SK-N-SH (cell line): ENCODE measurements around the gene RAB40C. TPM values are rescaled to one million over a fixed set of nuclear protein-coding genes. Genes with fewer than 3 reads are reported as not detected.

Experiments used
- CTCF ChIA-PET: fragments of 300-600, 350-600 bp; formaldehyde crosslinking; extraction: SDS; loops from one replicate; lab custom pipeline; 2021; lab: Yijun Ruan, JAX
- POLR2A ChIA-PET: fragments of 350-600 bp; sonication (Branson Sonifier 250); formaldehyde crosslinking; extraction: SDS; loops from one replicate; lab custom pipeline; 2020; ENCODE audit warnings: antibody characterized with exemption, inconsistent platforms; lab: Yijun Ruan, JAX
- DNase-seq: peaks from one replicate; pipeline ENCODE4 v3.0.0; 2012
- H2AFZ ChIP-seq: fragments of 200-600 bp; sonication (generic); 2 replicates; pipeline ENCODE4 v1.8.1; 2016; ENCODE audit warnings: antibody characterized with exemption, mild to moderate bottlenecking, low read depth
- H3F3A ChIP-seq: fragments of 200-600 bp; sonication (generic); replicated peaks from 2 replicates; pipeline ENCODE3; 2016; ENCODE audit warnings: antibody characterized with exemption, mild to moderate bottlenecking; ENCODE audit not compliant: insufficient read depth
- H3K27ac ChIP-seq, 2 experiments: fragments of 200-500 bp in 1 of 2; fragments of 200-600 bp in 1 of 2; sonication (Bioruptor generic) in 1 of 2; sonication (generic), shearing (Covaris generic) in 1 of 2; 2 replicates each; pipeline versions ENCODE4 v1.5.1 to v1.6.1; 2014 to 2016; ENCODE audit warnings: low read depth in 2 of 2, inconsistent platforms in 1 of 2, low read length in 1 of 2, mild to moderate bottlenecking in 1 of 2, mixed read lengths in 1 of 2
- H3K27me3 ChIP-seq: fragments of 200-600 bp; sonication (generic), shearing (Covaris generic); 2 replicates; pipeline ENCODE4 v1.6.1; 2016; ENCODE audit warnings: mixed run types; ENCODE audit not compliant: insufficient read depth
- H3K36me3 ChIP-seq, 2 experiments: fragments of 200-500 bp in 1 of 2; fragments of 200-600 bp in 1 of 2; sonication (Bioruptor generic) in 1 of 2; sonication (generic) in 1 of 2; replicated peaks in 1 of 2; 2 replicates each; pipeline versions ENCODE3 to v1.5.1; 2014 to 2016; ENCODE audit warnings: low read length in 1 of 2, mild to moderate bottlenecking in 1 of 2; ENCODE audit not compliant: insufficient read depth in 2 of 2, control insufficient read depth in 1 of 2
- H3K4me1 ChIP-seq, 2 experiments: fragments of 200-500 bp in 1 of 2; fragments of 200-600 bp in 1 of 2; sonication (Bioruptor generic) in 1 of 2; sonication (generic), shearing (Covaris generic) in 1 of 2; 2 replicates each; pipeline versions ENCODE4 v1.5.1 to v1.6.1; 2014 to 2016; ENCODE audit warnings: low read depth in 1 of 2, low read length in 1 of 2, mixed run types in 1 of 2; ENCODE audit not compliant: insufficient read depth in 2 of 2, control insufficient read depth in 1 of 2
- H3K4me2 ChIP-seq: fragments of 200-600 bp; sonication (generic), shearing (Covaris generic); 2 replicates; pipeline ENCODE4 v1.6.1; 2017; ENCODE audit warnings: mixed run types
- H3K4me3 ChIP-seq, 2 experiments: fragments of 200-500 bp in 1 of 2; fragments of 200-600 bp in 1 of 2; sonication (Bioruptor generic) in 1 of 2; sonication (generic), shearing (Covaris generic) in 1 of 2; 2 replicates each; pipeline versions ENCODE4 v1.5.1 to v1.8.1; 2014 to 2016; ENCODE audit warnings: low read depth in 2 of 2, inconsistent platforms in 1 of 2, low read length in 1 of 2, mild to moderate bottlenecking in 1 of 2, mixed read lengths in 1 of 2, moderate library complexity in 1 of 2
- H3K79me2 ChIP-seq: fragments of 200-600 bp; sonication (generic); 2 replicates; pipeline ENCODE4 v1.8.1; 2017; ENCODE audit warnings: mild to moderate bottlenecking; ENCODE audit not compliant: insufficient read depth
- H3K9ac ChIP-seq: fragments of 200-600 bp; sonication (generic); 2 replicates; pipeline ENCODE4 v1.6.1; 2017; ENCODE audit warnings: mixed run types
- H3K9me2 ChIP-seq: fragments of 200-600 bp; sonication (generic); 2 replicates; pipeline ENCODE4 v1.6.1; 2017; ENCODE audit warnings: mixed run types
- H3K9me3 ChIP-seq: fragments of 200-600 bp; sonication (generic); 2 replicates; pipeline ENCODE4 v1.6.1; 2017; ENCODE audit warnings: mixed run types, mild to moderate bottlenecking, moderate library complexity
- H4K20me1 ChIP-seq: fragments of 200-600 bp; sonication (generic); 2 replicates; pipeline ENCODE4 v1.6.1; 2017; ENCODE audit warnings: mild to moderate bottlenecking, mixed run types; ENCODE audit not compliant: insufficient read depth
- ELF1 ChIP-seq: IDR thresholded peaks from 2 replicates; pipeline ENCODE4 v1.4.0; 2012
- EZH2phosphoT487 ChIP-seq: fragments of 200-600 bp; sonication (generic); IDR thresholded peaks from 2 replicates; pipeline ENCODE4 v1.6.1; 2017; ENCODE audit warnings: low read depth, mixed run types, mild to moderate bottlenecking, antibody characterized with exemption, moderate library complexity, borderline replicate concordance
- FOSL2 ChIP-seq: IDR thresholded peaks from 2 replicates; pipeline ENCODE4 v1.4.0; 2012; ENCODE audit warnings: low read depth, mild to moderate bottlenecking, moderate library complexity, borderline replicate concordance
- FOXM1 ChIP-seq: IDR thresholded peaks from 2 replicates; pipeline ENCODE4 v1.4.0; 2012; ENCODE audit warnings: low read depth, mild to moderate bottlenecking
- GATA2 ChIP-seq: sonication (generic); formaldehyde crosslinking; IDR thresholded peaks from 2 replicates; pipeline ENCODE4 v1.5.0; 2020; ENCODE audit warnings: mild to moderate bottlenecking, missing genetic modification reagents
- MEF2A ChIP-seq: IDR thresholded peaks from 2 replicates; pipeline ENCODE4 v1.4.0; 2012; ENCODE audit warnings: low read depth, borderline replicate concordance
- NFIC ChIP-seq: IDR thresholded peaks from 2 replicates; pipeline ENCODE4 v1.4.0; 2012; ENCODE audit warnings: borderline replicate concordance
- NRF1 ChIP-seq: IDR thresholded peaks from 2 replicates; pipeline ENCODE4 v1.6.1; 2012; ENCODE audit warnings: low read depth, mild to moderate bottlenecking, low read length
- POLR2AphosphoS5 ChIP-seq: IDR thresholded peaks from 2 replicates; pipeline ENCODE4 v1.6.1; 2012; ENCODE audit warnings: low read depth, low read length
- RAD21 ChIP-seq: IDR thresholded peaks from 2 replicates; pipeline ENCODE4 v1.6.1; 2012; ENCODE audit warnings: mild to moderate bottlenecking, low read length
- RFX5 ChIP-seq: IDR thresholded peaks from 2 replicates; pipeline ENCODE4 v1.6.1; 2012; ENCODE audit warnings: mild to moderate bottlenecking, improper control_type of control experiment, low read length
- RXRA ChIP-seq: IDR thresholded peaks from 2 replicates; pipeline ENCODE4 v1.4.0; 2012; ENCODE audit warnings: low read depth, mild to moderate bottlenecking, borderline replicate concordance
- SIN3A ChIP-seq: IDR thresholded peaks from 2 replicates; pipeline ENCODE4 v1.6.1; 2012; ENCODE audit warnings: low read depth, mild to moderate bottlenecking, low read length, moderate library complexity, borderline replicate concordance
- TAF1 ChIP-seq: IDR thresholded peaks from 2 replicates; pipeline ENCODE4 v1.6.1; 2012; ENCODE audit warnings: low read depth, mild to moderate bottlenecking, low read length, moderate library complexity, borderline replicate concordance
- WGBS: methylation state at CpG from one replicate; pipeline ENCODE4 v1.1.6; 2017; ENCODE audit warnings: low lambda C conversion rate; 5-methylcytosine and 5-hydroxymethylcytosine counted together
- polyA plus RNA-seq, 3 experiments: library from polyadenylated mRNA; depleted of rRNA; stranded (reverse); fragments of >200 nt; gene quantifications; 2 replicates each; pipeline ENCODE4 v1.2.3, GENCODE V29; 2012
- TF ChIP-seq, protein P1 (sequence below): IDR thresholded peaks from 2 replicates; pipeline ENCODE4 v1.4.0; 2012; ENCODE audit warnings: low read depth, borderline replicate concordance
- TF ChIP-seq, protein P2 (sequence below): fragments of 200-600 bp; sonication (generic); IDR thresholded peaks from 2 replicates; pipeline ENCODE4 v1.6.1; 2017; ENCODE audit warnings: antibody characterized with exemption, mild to moderate bottlenecking, moderate library complexity
- TF ChIP-seq, protein P3 (sequence below): IDR thresholded peaks from 2 replicates; pipeline ENCODE4 v1.6.1; 2012; ENCODE audit warnings: mild to moderate bottlenecking, low read depth, low read length, moderate library complexity

RAB40C gene
- polyA plus RNA-seq, 1 of the 3 experiments (the other 2 are of a cell fraction): 13.0 TPM

DNA sequence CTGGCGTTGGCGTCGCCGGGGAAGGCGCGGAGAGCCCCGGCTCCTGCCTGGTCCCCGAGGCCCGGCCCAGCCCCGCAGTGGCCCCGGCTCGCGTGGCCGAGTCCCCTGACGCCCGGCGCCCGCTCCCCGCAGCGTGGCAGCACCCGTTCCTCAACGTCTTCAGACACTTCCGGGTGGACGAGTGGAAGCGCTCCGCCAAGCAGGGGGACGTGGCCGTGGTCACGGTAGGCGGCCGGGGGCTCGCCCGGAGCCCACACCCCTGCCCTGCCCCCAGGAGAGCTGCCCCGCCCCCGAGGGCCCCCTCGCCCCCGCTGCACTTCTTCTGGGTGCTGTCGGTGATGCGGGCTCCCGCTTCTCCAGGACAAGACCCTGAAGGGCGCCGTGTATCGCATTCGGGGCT lies 59.8 kb downstream of the RAB40C start:
- H3K4me2 ChIP-seq: peak overlapping the region; percentile 91
- CTCF ChIA-PET: interaction anchor here (1.0 to 7.8 kb wide), 6 partner anchors 10 to 31 kb away, joined by 3 to 92 read pairs (median 12); partner anchors contain the start of genes METTL26, RHOT2, STUB1 and WFIKKN1
- H3K9ac ChIP-seq: peak overlapping the region; percentile 85
- peaks cover 0 to 13% of the 10 kb centered on the region in 2 experiments for H3K36me3 ChIP-seq
- peak overlapping the region; percentile 65; the same call in 1 of the 2 replicates for H2AFZ ChIP-seq
- peak overlapping the region; percentile 70 to 76 for H3K4me3 ChIP-seq
- H4K20me1 ChIP-seq: no peaks in the 10 kb centered on the region
- 6% methylated on average over 13 of the region's 44 CpGs for whole genome bisulfite sequencing
- H3K9me3 ChIP-seq: no peaks in the 10 kb centered on the region
- peaks cover 5% of the 10 kb centered on the region for H3F3A ChIP-seq
- no peaks in the 10 kb centered on the region for H3K27me3 ChIP-seq
- peak overlapping the region; percentile 51 to 60 for H3K27ac ChIP-seq
- TF ChIP-seq GATA2 (CRISPR knock-in tag): no peak
- no peak for TF ChIP-seq SIN3A
- no peak for TF ChIP-seq RAD21
- no peak for TF ChIP-seq FOXM1
- TF ChIP-seq, protein P1, sequence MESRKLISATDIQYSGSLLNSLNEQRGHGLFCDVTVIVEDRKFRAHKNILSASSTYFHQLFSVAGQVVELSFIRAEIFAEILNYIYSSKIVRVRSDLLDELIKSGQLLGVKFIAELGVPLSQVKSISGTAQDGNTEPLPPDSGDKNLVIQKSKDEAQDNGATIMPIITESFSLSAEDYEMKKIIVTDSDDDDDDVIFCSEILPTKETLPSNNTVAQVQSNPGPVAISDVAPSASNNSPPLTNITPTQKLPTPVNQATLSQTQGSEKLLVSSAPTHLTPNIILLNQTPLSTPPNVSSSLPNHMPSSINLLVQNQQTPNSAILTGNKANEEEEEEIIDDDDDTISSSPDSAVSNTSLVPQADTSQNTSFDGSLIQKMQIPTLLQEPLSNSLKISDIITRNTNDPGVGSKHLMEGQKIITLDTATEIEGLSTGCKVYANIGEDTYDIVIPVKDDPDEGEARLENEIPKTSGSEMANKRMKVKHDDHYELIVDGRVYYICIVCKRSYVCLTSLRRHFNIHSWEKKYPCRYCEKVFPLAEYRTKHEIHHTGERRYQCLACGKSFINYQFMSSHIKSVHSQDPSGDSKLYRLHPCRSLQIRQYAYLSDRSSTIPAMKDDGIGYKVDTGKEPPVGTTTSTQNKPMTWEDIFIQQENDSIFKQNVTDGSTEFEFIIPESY: no peak
- no peak for TF ChIP-seq RXRA
- peaks cover 4 to 29% of the 10 kb centered on the region in 2 experiments; a peak in 2 of 4 replicates for H3K4me1 ChIP-seq
- H3K79me2 ChIP-seq: peaks cover 19% of the 10 kb centered on the region; the same call in 1 of the 2 replicates
- H3K9me2 ChIP-seq: no peaks in the 10 kb centered on the region
- peak; percentile 74 for DNase-seq
- POLR2A ChIA-PET: interaction anchor here (0.7 to 1.2 kb wide), 6 partner anchors 9 to 79 kb away, joined by 3 to 4 read pairs (median 3); partner anchors contain the start of genes METTL26 and STUB1

DNA sequence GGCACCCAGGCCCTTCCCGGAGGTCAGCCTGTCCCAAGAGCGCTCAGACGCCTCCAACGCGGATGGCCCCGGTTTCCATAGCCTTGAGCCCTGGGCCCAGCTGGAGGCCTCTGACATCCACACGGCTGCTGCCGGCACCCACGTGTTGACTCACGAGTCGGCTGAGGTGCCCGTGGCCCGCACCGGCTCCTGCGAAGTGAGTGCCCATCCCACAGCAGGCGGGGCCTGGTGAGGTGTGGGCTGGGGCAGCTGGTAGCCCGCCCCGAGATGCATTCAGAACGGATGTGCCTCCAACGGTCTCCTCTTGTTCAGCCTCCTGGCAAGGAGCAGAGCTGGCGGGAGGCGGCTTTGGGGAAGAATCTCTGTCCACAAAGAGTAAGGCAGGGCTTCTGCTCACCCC lies 62.0 kb downstream of the RAB40C start:
- CTCF ChIA-PET: interaction anchor here (1.1 to 7.8 kb wide), 3 partner anchors 8 to 28 kb away, joined by 3 to 92 read pairs (median 69); partner anchors contain the start of genes RHOT2 and STUB1
- TF ChIP-seq TAF1 (no peak), MEF2A (no peak), GATA2 (CRISPR knock-in tag) (no peak), NRF1 (no peak), NFIC (no peak), ELF1 (no peak), POLR2AphosphoS5 (no peak), RFX5 (no peak), RXRA (no peak), FOSL2 (no peak), EZH2phosphoT487 (no peak)
- TF ChIP-seq, protein P1: no peak
- TF ChIP-seq, protein P2, sequence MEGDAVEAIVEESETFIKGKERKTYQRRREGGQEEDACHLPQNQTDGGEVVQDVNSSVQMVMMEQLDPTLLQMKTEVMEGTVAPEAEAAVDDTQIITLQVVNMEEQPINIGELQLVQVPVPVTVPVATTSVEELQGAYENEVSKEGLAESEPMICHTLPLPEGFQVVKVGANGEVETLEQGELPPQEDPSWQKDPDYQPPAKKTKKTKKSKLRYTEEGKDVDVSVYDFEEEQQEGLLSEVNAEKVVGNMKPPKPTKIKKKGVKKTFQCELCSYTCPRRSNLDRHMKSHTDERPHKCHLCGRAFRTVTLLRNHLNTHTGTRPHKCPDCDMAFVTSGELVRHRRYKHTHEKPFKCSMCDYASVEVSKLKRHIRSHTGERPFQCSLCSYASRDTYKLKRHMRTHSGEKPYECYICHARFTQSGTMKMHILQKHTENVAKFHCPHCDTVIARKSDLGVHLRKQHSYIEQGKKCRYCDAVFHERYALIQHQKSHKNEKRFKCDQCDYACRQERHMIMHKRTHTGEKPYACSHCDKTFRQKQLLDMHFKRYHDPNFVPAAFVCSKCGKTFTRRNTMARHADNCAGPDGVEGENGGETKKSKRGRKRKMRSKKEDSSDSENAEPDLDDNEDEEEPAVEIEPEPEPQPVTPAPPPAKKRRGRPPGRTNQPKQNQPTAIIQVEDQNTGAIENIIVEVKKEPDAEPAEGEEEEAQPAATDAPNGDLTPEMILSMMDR: no peak
- TF ChIP-seq, protein P3, sequence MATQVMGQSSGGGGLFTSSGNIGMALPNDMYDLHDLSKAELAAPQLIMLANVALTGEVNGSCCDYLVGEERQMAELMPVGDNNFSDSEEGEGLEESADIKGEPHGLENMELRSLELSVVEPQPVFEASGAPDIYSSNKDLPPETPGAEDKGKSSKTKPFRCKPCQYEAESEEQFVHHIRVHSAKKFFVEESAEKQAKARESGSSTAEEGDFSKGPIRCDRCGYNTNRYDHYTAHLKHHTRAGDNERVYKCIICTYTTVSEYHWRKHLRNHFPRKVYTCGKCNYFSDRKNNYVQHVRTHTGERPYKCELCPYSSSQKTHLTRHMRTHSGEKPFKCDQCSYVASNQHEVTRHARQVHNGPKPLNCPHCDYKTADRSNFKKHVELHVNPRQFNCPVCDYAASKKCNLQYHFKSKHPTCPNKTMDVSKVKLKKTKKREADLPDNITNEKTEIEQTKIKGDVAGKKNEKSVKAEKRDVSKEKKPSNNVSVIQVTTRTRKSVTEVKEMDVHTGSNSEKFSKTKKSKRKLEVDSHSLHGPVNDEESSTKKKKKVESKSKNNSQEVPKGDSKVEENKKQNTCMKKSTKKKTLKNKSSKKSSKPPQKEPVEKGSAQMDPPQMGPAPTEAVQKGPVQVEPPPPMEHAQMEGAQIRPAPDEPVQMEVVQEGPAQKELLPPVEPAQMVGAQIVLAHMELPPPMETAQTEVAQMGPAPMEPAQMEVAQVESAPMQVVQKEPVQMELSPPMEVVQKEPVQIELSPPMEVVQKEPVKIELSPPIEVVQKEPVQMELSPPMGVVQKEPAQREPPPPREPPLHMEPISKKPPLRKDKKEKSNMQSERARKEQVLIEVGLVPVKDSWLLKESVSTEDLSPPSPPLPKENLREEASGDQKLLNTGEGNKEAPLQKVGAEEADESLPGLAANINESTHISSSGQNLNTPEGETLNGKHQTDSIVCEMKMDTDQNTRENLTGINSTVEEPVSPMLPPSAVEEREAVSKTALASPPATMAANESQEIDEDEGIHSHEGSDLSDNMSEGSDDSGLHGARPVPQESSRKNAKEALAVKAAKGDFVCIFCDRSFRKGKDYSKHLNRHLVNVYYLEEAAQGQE: no peak

More for the DNA sequence above, 62.0 kb downstream of the RAB40C start:
- Histone ChIP-seq H2AFZ (no peak overlapping the region), H3K4me1 (peaks cover 4 to 29% of the 10 kb centered on the region in 2 experiments; a peak in 2 of 4 replicates), H3K9me2 (no peaks in the 10 kb centered on the region), H3K36me3 (peaks cover 0 to 29% of the 10 kb centered on the region in 2 experiments), H3K27ac (no peak overlapping the region), H4K20me1 (no peaks in the 10 kb centered on the region), H3K27me3 (no peaks in the 10 kb centered on the region), H3K9ac (no peak overlapping the region), H3K4me3 (no peak overlapping the region), H3K79me2 (peaks cover 19% of the 10 kb centered on the region; the same call in 1 of the 2 replicates), H3K4me2 (no peak overlapping the region), H3K9me3 (no peaks in the 10 kb centered on the region), H3F3A (peaks cover 5% of the 10 kb centered on the region)
- WGBS: 100% methylated on average over 1 of the region's 22 CpGs
- DNase-seq: no peak
- POLR2A ChIA-PET: interaction anchor here (1.2 to 2.0 kb wide), 2 partner anchors 9 to 27 kb away, joined by 3 to 13 read pairs; no protein-coding TSS in a partner anchor
